H1 (cell line): ENCODE measurements around the gene KLHL36. TPM values are rescaled to one million over a fixed set of nuclear protein-coding genes. Genes with fewer than 3 reads are reported as not detected.

ENCODE experiments used
- CTCF ChIA-PET: fragments of 300-600 bp; sonication (Branson Sonifier 250); formaldehyde crosslinking; loops from one replicate; lab custom pipeline; 2021; ENCODE audit not compliant: partially characterized antibody; lab: Charles Lee
- POLR2A ChIA-PET: fragments of 300-600 bp; sonication (Branson Sonifier 250); formaldehyde crosslinking; loops from one replicate; lab custom pipeline; 2021; ENCODE audit warnings: inconsistent platforms; ENCODE audit not compliant: partially characterized antibody; lab: Charles Lee
- DNase-seq, 2 experiments: peaks; one replicate each; pipeline versions ENCODE4 v3.0.0 to v3.0.0-alpha.2; 2010 to 2022; ENCODE audit warnings: low spot score in 2 of 2, low read depth in 1 of 2, mixed read lengths in 1 of 2
- FAIRE-seq: peaks from 2 replicates; lab custom pipeline; 2011; peaks lifted over from hg19 to GRCh38; lab: Jason Lieb, UNC
- H2AFZ ChIP-seq: 2 replicates; pipeline ENCODE4 v1.8.1; 2012; ENCODE audit warnings: low read length, inconsistent platforms
- H2AK5ac ChIP-seq: 2 replicates; pipeline ENCODE4 v1.6.1; 2013; ENCODE audit warnings: low read depth, low read length
- H2BK120ac ChIP-seq: replicated peaks from 2 replicates; pipeline ENCODE3; 2013; ENCODE audit warnings: low read depth, low read length, inconsistent platforms
- H2BK12ac ChIP-seq: 2 replicates; pipeline ENCODE4 v1.6.1; 2013; ENCODE audit warnings: low read depth, low read length
- H2BK15ac ChIP-seq: 2 replicates; pipeline ENCODE4 v1.6.1; 2013; ENCODE audit warnings: low read length
- H2BK20ac ChIP-seq: 2 replicates; pipeline ENCODE4 v1.6.1; 2013; ENCODE audit warnings: low read length
- H2BK5ac ChIP-seq: 2 replicates; pipeline ENCODE4 v1.6.1; 2013; ENCODE audit warnings: low read depth, low read length
- H3K14ac ChIP-seq: 2 replicates; pipeline ENCODE4 v1.6.1; 2013; ENCODE audit warnings: inconsistent platforms; ENCODE audit not compliant: insufficient read length
- H3K18ac ChIP-seq: 2 replicates; pipeline ENCODE4 v1.6.1; 2013; ENCODE audit warnings: low read length; ENCODE audit errors: extremely low read depth
- H3K23ac ChIP-seq: 2 replicates; pipeline ENCODE4 v1.6.1; 2013; ENCODE audit warnings: inconsistent platforms; ENCODE audit not compliant: insufficient read length
- H3K23me2 ChIP-seq: 2 replicates; pipeline ENCODE4 v1.6.1; 2013; ENCODE audit warnings: low read depth, low read length
- H3K27ac ChIP-seq: 2 replicates; pipeline ENCODE4 v1.6.1; 2011; ENCODE audit warnings: low read depth, low read length, inconsistent platforms
- H3K27me3 ChIP-seq, 4 experiments: replicated peaks in 1 of 4; 1 replicate in 1 of 4; 2 replicates in 3 of 4; pipeline versions ENCODE4 v1.6.1 to v1.8.1; 2011 to 2013; ENCODE audit warnings: low read length in 3 of 4, mild to moderate bottlenecking in 3 of 4, inconsistent platforms in 2 of 4, mixed read lengths in 2 of 4, moderate library complexity in 1 of 4; ENCODE audit not compliant: control insufficient read depth in 3 of 4, insufficient read depth in 3 of 4; ENCODE audit errors: extremely low read depth in 1 of 4
- H3K36me3 ChIP-seq, 4 experiments: 2 replicates each; pipeline versions ENCODE4 v1.6.1 to v1.8.1; 2011 to 2013; ENCODE audit warnings: mild to moderate bottlenecking in 4 of 4, low read length in 3 of 4, moderate library complexity in 2 of 4, control low read depth in 1 of 4, inconsistent platforms in 1 of 4; ENCODE audit not compliant: insufficient read depth in 4 of 4, control insufficient read depth in 2 of 4
- H3K4ac ChIP-seq: replicated peaks from 2 replicates; pipeline ENCODE3; 2013; ENCODE audit warnings: low read length, low read depth, mixed read lengths, inconsistent platforms; ENCODE audit not compliant: insufficient read length
- H3K4me1 ChIP-seq, 4 experiments: replicated peaks in 1 of 4; 1 replicate in 1 of 4; 2 replicates in 3 of 4; pipeline versions ENCODE4 v1.6.1 to v1.8.1; 2011 to 2013; ENCODE audit warnings: low read length in 3 of 4, inconsistent platforms in 2 of 4, mixed read lengths in 1 of 4; ENCODE audit not compliant: insufficient read depth in 4 of 4, control insufficient read depth in 3 of 4
- H3K4me2 ChIP-seq, 2 experiments: 2 replicates each; pipeline versions ENCODE4 v1.6.1 to v1.8.1; 2011 to 2013; ENCODE audit warnings: low read depth in 2 of 2, low read length in 2 of 2, control low read depth in 1 of 2, inconsistent platforms in 1 of 2, mild to moderate bottlenecking in 1 of 2; ENCODE audit not compliant: insufficient read depth in 1 of 2
- H3K4me3 ChIP-seq, 4 experiments: fragments of 200-600, 300-600 bp in 1 of 4; sonication (generic), shearing (Covaris generic), sonication (Bioruptor Twin) in 1 of 4; 2 replicates each; pipeline versions ENCODE4 v1.5.1 to v1.8.1; 2011 to 2016; ENCODE audit warnings: low read length in 4 of 4, low read depth in 3 of 4, control low read depth in 2 of 4, inconsistent platforms in 2 of 4, mild to moderate bottlenecking in 2 of 4, mixed read lengths in 1 of 4, moderate library complexity in 1 of 4; ENCODE audit not compliant: insufficient read depth in 2 of 4; ENCODE audit errors: extremely low read depth in 1 of 4
- H3K56ac ChIP-seq: replicated peaks from 2 replicates; pipeline ENCODE3; 2013; ENCODE audit warnings: low read depth, mild to moderate bottlenecking, mixed read lengths, low read length, inconsistent platforms; ENCODE audit not compliant: insufficient read length
- H3K79me1 ChIP-seq: 2 replicates; pipeline ENCODE4 v1.6.1; 2013; ENCODE audit warnings: low read depth, low read length, control low read depth
- H3K79me2 ChIP-seq, 2 experiments: 2 replicates each; pipeline versions ENCODE4 v1.6.1 to v1.8.1; 2012 to 2013; ENCODE audit warnings: low read length in 2 of 2, mild to moderate bottlenecking in 2 of 2, inconsistent platforms in 1 of 2; ENCODE audit not compliant: insufficient read depth in 2 of 2, control insufficient read depth in 1 of 2
- H3K9ac ChIP-seq, 4 experiments: replicated peaks in 1 of 4; 1 replicate in 1 of 4; 2 replicates in 3 of 4; pipeline versions ENCODE4 v1.6.1 to v1.8.1; 2011 to 2013; ENCODE audit warnings: low read depth in 3 of 4, low read length in 3 of 4, control low read depth in 2 of 4, mild to moderate bottlenecking in 2 of 4, moderate library complexity in 2 of 4, inconsistent platforms in 1 of 4; ENCODE audit errors: extremely low read depth in 1 of 4
- H3K9me3 ChIP-seq, 2 experiments: 2 replicates each; pipeline versions ENCODE4 v1.6.1 to v1.8.1; 2012 to 2013; ENCODE audit warnings: mild to moderate bottlenecking in 2 of 2, moderate library complexity in 2 of 2, control low read depth in 1 of 2, inconsistent platforms in 1 of 2, low read depth in 1 of 2, low read length in 1 of 2, mixed read lengths in 1 of 2; ENCODE audit not compliant: insufficient read depth in 2 of 2
- H4K20me1 ChIP-seq, 2 experiments: replicated peaks in 1 of 2; 2 replicates each; pipeline versions ENCODE3 to v1.8.1; 2011 to 2013; ENCODE audit warnings: inconsistent platforms in 2 of 2, low read length in 2 of 2, mild to moderate bottlenecking in 1 of 2; ENCODE audit not compliant: insufficient read depth in 2 of 2, control insufficient read depth in 1 of 2
- H4K5ac ChIP-seq: 2 replicates; pipeline ENCODE4 v1.6.1; 2013; ENCODE audit warnings: low read length, low read depth, mixed read lengths, inconsistent platforms; ENCODE audit not compliant: insufficient read length
- H4K8ac ChIP-seq: 2 replicates; pipeline ENCODE4 v1.8.0; 2013; ENCODE audit warnings: mild to moderate bottlenecking, moderate library complexity, low read length, inconsistent platforms; ENCODE audit not compliant: insufficient read depth; ENCODE audit errors: extremely low read depth
- H4K91ac ChIP-seq: replicated peaks from 2 replicates; pipeline ENCODE3; 2013; ENCODE audit warnings: low read length, mixed read lengths, inconsistent platforms; ENCODE audit not compliant: insufficient read length
- CEBPB ChIP-seq: IDR thresholded peaks from 2 replicates; pipeline ENCODE4 v1.6.1; 2012; ENCODE audit warnings: low read depth, low read length
- CHD2 ChIP-seq: IDR thresholded peaks from 2 replicates; pipeline ENCODE4 v1.6.1; 2012; ENCODE audit warnings: low read length, improper control_type of control experiment
- EZH2 ChIP-seq: fragments of 200-600 bp; sonication (generic); IDR thresholded peaks from 2 replicates; pipeline ENCODE4 v1.7.1; 2012; ENCODE audit warnings: low read depth, mild to moderate bottlenecking, moderate library complexity, low read length, inconsistent platforms; ENCODE audit not compliant: severe bottlenecking
- FOSL1 ChIP-seq: IDR thresholded peaks from 2 replicates; pipeline ENCODE4 v1.6.1; 2011; ENCODE audit warnings: mild to moderate bottlenecking, low read depth, low read length, moderate library complexity; ENCODE audit not compliant: insufficient read depth
- GABPA ChIP-seq: IDR thresholded peaks from 2 replicates; pipeline ENCODE4 v1.6.1; 2011; ENCODE audit warnings: mild to moderate bottlenecking, low read length, moderate library complexity, borderline replicate concordance; ENCODE audit not compliant: insufficient read depth
- HDAC2 ChIP-seq, 2 experiments: fragments of 300-600 bp in 1 of 2; sonication (generic) in 1 of 2; IDR thresholded peaks; 2 replicates each; pipeline ENCODE4 v1.6.1; 2011 to 2012; ENCODE audit warnings: low read depth in 2 of 2, low read length in 2 of 2, mild to moderate bottlenecking in 2 of 2, moderate library complexity in 2 of 2, borderline replicate concordance in 1 of 2, inconsistent platforms in 1 of 2
- JUND ChIP-seq: IDR thresholded peaks from 2 replicates; pipeline ENCODE4 v1.6.1; 2011; ENCODE audit warnings: mild to moderate bottlenecking, improper control_type of control experiment, low read length
- MAX ChIP-seq: IDR thresholded peaks from 2 replicates; pipeline ENCODE4 v1.6.1; 2012; ENCODE audit warnings: inconsistent platforms
- NANOG ChIP-seq: IDR thresholded peaks from 2 replicates; pipeline ENCODE4 v1.6.1; 2011; ENCODE audit warnings: low read length, low read depth, mild to moderate bottlenecking, inconsistent platforms; ENCODE audit not compliant: insufficient read depth, poor library complexity, severe bottlenecking
- PHF8 ChIP-seq: fragments of 200-600 bp; sonication (generic); conservative IDR thresholded peaks from 2 replicates; pipeline ENCODE4 v1.7.1; 2012; ENCODE audit warnings: low read depth, mild to moderate bottlenecking, inconsistent platforms, low read length, moderate library complexity
- POU5F1 ChIP-seq: IDR thresholded peaks from 2 replicates; pipeline ENCODE4 v1.6.1; 2011; ENCODE audit warnings: low read depth, mild to moderate bottlenecking, low read length, moderate library complexity
- RXRA ChIP-seq: IDR thresholded peaks from 2 replicates; pipeline ENCODE4 v1.6.1; 2011; ENCODE audit warnings: low read depth, mild to moderate bottlenecking, low read length, moderate library complexity; ENCODE audit not compliant: insufficient read depth
- WGBS, 2 experiments: shearing (Covaris generic) in 1 of 2; methylation state at CpG; one replicate each; pipeline versions ENCODE4 v1.1.6 to v1.1.7; 2013 to 2015; ENCODE audit warnings: low lambda C conversion rate in 2 of 2, mixed read lengths in 2 of 2, inconsistent platforms in 1 of 2, low coverage in 1 of 2, missing lambda C conversion rate in 1 of 2; ENCODE audit not compliant: insufficient replicate concordance in 2 of 2, insufficient coverage in 1 of 2, insufficient read length in 1 of 2; ENCODE audit errors: extremely low coverage in 1 of 2, missing lambda C conversion rate in 1 of 2; 5-methylcytosine and 5-hydroxymethylcytosine counted together
- polyA plus RNA-seq, 7 experiments: library from polyadenylated mRNA; depleted of rRNA in 3 of 7; stranded (reverse) in 5 of 7; unstranded in 2 of 7; fragments of >200 nt in 5 of 7; fragments of 200-250 nt in 2 of 7; gene quantifications; 1 replicate in 5 of 7; 2 replicates in 1 of 7; 4 replicates in 1 of 7; pipeline versions ENCODE4 v1.2.1 to v1.2.3, GENCODE V29; 2011 to 2013; ENCODE audit warnings: missing spikeins in 2 of 7, mixed read lengths in 2 of 7
- total RNA-seq: library from RNA; stranded (reverse); fragmentation: NEBNext Ultra II Directional; extraction: Animal tissue kit (Norgen Biotek cat#: 25700); gene quantifications from 2 replicates; pipeline ENCODE4 v1.2.1, GENCODE V29; 2021

Gene KLHL36
- total and polyA plus RNA-seq, 2 of the 8 experiments (the other 6 are each of a cell fraction or from before 2014, with no cell fraction given), result 22.9 to 33.6 TPM

GRCh38 chr16:84690088-84690819, 41.9 kb downstream of the KLHL36 start:
- H4K8ac ChIP-seq, result no peak overlapping the region
- ChIA-PET POLR2A (no interaction called here), CTCF (interaction anchor here (0.9 to 3.1 kb wide), 7 partner anchors 13 to 40 kb away, joined by 3 to 13 read pairs (median 5); no protein-coding TSS in a partner anchor)
- no peak overlapping the region for H3K56ac ChIP-seq
- no peak overlapping the region for H3K14ac ChIP-seq
- DNase-seq (no peak), FAIRE-seq (no peak)
- no peak overlapping the region for H2AK5ac ChIP-seq
- no peak overlapping the region for H3K18ac ChIP-seq
- H2BK20ac ChIP-seq, result no peak overlapping the region
- WGBS, 2 experiments, result 96% methylated on average over 6 of the region's 6 CpGs; no CpG with 5 or more reads in 1 of the 2 experiments
- no peaks in the 10 kb centered on the region for H3K9me3 ChIP-seq
- H3K79me2 ChIP-seq, result no peaks in the 10 kb centered on the region
- H4K91ac ChIP-seq, result peak overlapping the region; percentile 6
- no peak overlapping the region for H2BK120ac ChIP-seq
- no peak overlapping the region for H2BK15ac ChIP-seq
- H4K20me1 ChIP-seq, result no peaks in the 10 kb centered on the region
- H4K5ac ChIP-seq, result no peak overlapping the region
- no peak overlapping the region for H3K23ac ChIP-seq
- H3K27ac ChIP-seq, result no peak overlapping the region
- H3K4me1 ChIP-seq, result 0 out of 7 replicates have a peak, but pooled peaks cover 0 to 2% (median under 1%) of the 10 kb centered on the region in 4 experiments
- no peak overlapping the region for H3K9ac ChIP-seq
- no peaks in the 10 kb centered on the region for H3K36me3 ChIP-seq
- no peaks in the 10 kb centered on the region for H3K23me2 ChIP-seq
- no peak overlapping the region for H2BK5ac ChIP-seq
- no peak overlapping the region for H3K4me3 ChIP-seq
- H3K4ac ChIP-seq, result no peak overlapping the region
- no peaks in the 10 kb centered on the region for H3K27me3 ChIP-seq
- H3K79me1 ChIP-seq, result no peaks in the 10 kb centered on the region
- no peak overlapping the region for H3K4me2 ChIP-seq
- H2AFZ ChIP-seq, result no peak overlapping the region
- H2BK12ac ChIP-seq, result no peak overlapping the region
- no peak for TF ChIP-seq NANOG
- no peak for TF ChIP-seq CEBPB
- no peak for TF ChIP-seq JUND
- no peak for TF ChIP-seq CHD2
- TF ChIP-seq POU5F1, result no peak
- no peak for TF ChIP-seq MAX
- TF ChIP-seq FOSL1, result no peak
- TF ChIP-seq PHF8, result no peak
- no peak for TF ChIP-seq EZH2
- TF ChIP-seq HDAC2 (IDR thresholded peaks at IDR 0.05; ENCODE audit: borderline replicate concordance in 1 of 2, low read depth in 2 of 2, low read length in 2 of 2), result no peak
- no peak for TF ChIP-seq GABPA
- TF ChIP-seq RXRA, result no peak
